Measurements from ENCODE around the gene CMTM5. TPM values are rescaled to one million over a fixed set of nuclear protein-coding genes. Genes with fewer than 3 reads are reported as not detected.

Gene CMTM5
- polyA plus RNA-seq, 1 of the 3 experiments (the other 2 are of a cell fraction), result 0.13 TPM

DNA sequence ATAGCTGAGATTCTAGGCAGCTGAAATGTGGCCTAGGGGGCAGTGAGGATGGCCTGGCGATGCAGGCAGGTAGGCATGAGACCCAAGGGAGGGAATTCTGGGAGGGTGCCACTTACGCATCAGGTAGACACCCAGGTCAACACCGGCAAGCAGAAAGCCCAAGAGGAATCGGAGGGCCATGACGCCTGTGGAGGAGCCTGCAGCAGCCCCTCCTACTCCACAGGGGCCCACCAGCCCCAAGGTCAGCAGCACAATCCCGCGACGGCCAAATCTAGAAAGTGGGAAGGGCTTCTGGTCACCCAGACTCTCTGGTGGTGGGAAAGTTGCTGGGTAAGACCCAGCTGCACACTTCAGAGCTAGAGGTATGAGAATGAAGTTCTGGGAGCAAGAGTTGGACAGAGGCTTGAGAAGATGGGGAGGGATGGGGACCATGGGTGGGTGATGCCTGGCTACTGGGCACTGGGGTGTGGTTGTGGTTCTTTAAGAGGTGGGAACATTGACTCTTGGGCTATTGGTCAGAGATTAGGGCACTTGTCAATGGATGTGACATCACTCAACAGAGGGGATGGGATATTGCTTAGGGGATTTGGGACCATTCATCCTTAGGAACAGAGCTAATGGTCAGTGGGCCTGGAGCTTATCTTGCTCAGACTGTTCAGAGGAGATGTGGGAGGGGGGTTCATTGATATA, 27.5 kb upstream of the CMTM5 start:
- DNase-seq, result no peak
- H4K20me1 ChIP-seq (ENCODE audit: insufficient read depth), result no peaks in the 10 kb centered on the region
- no peak overlapping the region for H3K9ac ChIP-seq
- CTCF ChIA-PET, result interaction anchor here (1.0 to 1.8 kb wide), 4 partner anchors 11 to 48 kb away, joined by 3 to 9 read pairs (median 5); no protein-coding TSS in a partner anchor
- H3K79me2 ChIP-seq (ENCODE audit: insufficient read depth), result no peaks in the 10 kb centered on the region
- no peak overlapping the region for H3K27ac ChIP-seq (ENCODE audit: low read depth in 2 of 2, low read length in 1 of 2)
- H3K9me3 ChIP-seq, result no peaks in the 10 kb centered on the region
- no peak overlapping the region for H2AFZ ChIP-seq (ENCODE audit: low read depth)
- TF ChIP-seq, protein P1, sequence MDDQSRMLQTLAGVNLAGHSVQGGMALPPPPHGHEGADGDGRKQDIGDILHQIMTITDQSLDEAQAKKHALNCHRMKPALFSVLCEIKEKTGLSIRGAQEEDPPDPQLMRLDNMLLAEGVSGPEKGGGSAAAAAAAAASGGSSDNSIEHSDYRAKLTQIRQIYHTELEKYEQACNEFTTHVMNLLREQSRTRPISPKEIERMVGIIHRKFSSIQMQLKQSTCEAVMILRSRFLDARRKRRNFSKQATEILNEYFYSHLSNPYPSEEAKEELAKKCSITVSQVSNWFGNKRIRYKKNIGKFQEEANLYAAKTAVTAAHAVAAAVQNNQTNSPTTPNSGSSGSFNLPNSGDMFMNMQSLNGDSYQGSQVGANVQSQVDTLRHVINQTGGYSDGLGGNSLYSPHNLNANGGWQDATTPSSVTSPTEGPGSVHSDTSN (IDR thresholded peaks at IDR 0.05), result no peak
- TF ChIP-seq SMC3 (IDR thresholded peaks at IDR 0.05; ENCODE audit: low read depth, low read length), result no peak
- no peak for TF ChIP-seq TEAD4 (IDR thresholded peaks at IDR 0.05; ENCODE audit: borderline replicate concordance, insufficient read depth)
- TF ChIP-seq RCOR1 (IDR thresholded peaks at IDR 0.05; ENCODE audit: low read length), result no peak
- TF ChIP-seq, protein P2, sequence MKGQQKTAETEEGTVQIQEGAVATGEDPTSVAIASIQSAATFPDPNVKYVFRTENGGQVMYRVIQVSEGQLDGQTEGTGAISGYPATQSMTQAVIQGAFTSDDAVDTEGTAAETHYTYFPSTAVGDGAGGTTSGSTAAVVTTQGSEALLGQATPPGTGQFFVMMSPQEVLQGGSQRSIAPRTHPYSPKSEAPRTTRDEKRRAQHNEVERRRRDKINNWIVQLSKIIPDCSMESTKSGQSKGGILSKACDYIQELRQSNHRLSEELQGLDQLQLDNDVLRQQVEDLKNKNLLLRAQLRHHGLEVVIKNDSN (IDR thresholded peaks at IDR 0.05; ENCODE audit: borderline replicate concordance, low read depth), result no peak
- no peak for TF ChIP-seq NRF1 (IDR thresholded peaks at IDR 0.05; ENCODE audit: low read depth, low read length)
- TF ChIP-seq, protein P3, sequence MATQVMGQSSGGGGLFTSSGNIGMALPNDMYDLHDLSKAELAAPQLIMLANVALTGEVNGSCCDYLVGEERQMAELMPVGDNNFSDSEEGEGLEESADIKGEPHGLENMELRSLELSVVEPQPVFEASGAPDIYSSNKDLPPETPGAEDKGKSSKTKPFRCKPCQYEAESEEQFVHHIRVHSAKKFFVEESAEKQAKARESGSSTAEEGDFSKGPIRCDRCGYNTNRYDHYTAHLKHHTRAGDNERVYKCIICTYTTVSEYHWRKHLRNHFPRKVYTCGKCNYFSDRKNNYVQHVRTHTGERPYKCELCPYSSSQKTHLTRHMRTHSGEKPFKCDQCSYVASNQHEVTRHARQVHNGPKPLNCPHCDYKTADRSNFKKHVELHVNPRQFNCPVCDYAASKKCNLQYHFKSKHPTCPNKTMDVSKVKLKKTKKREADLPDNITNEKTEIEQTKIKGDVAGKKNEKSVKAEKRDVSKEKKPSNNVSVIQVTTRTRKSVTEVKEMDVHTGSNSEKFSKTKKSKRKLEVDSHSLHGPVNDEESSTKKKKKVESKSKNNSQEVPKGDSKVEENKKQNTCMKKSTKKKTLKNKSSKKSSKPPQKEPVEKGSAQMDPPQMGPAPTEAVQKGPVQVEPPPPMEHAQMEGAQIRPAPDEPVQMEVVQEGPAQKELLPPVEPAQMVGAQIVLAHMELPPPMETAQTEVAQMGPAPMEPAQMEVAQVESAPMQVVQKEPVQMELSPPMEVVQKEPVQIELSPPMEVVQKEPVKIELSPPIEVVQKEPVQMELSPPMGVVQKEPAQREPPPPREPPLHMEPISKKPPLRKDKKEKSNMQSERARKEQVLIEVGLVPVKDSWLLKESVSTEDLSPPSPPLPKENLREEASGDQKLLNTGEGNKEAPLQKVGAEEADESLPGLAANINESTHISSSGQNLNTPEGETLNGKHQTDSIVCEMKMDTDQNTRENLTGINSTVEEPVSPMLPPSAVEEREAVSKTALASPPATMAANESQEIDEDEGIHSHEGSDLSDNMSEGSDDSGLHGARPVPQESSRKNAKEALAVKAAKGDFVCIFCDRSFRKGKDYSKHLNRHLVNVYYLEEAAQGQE (IDR thresholded peaks at IDR 0.05; ENCODE audit: low read depth, low read length), result no peak
- TF ChIP-seq RAD21 (IDR thresholded peaks at IDR 0.05; ENCODE audit: low read length), result no peak
- no peak for TF ChIP-seq CHD2 (IDR thresholded peaks at IDR 0.05; ENCODE audit: low read length, partially characterized antibody)
- no peak for TF ChIP-seq GATA2 (CRISPR knock-in tag; IDR thresholded peaks at IDR 0.05)
- no peak for TF ChIP-seq POLR2AphosphoS5 (IDR thresholded peaks at IDR 0.05; ENCODE audit: low read depth, low read length)
- no peak for TF ChIP-seq NFIC (IDR thresholded peaks at IDR 0.05; ENCODE audit: borderline replicate concordance)
- TF ChIP-seq GABPA (IDR thresholded peaks at IDR 0.05; ENCODE audit: low read depth), result no peak
- no peak for TF ChIP-seq FOXJ3 (CRISPR knock-in tag; IDR thresholded peaks at IDR 0.05)
- TF ChIP-seq, protein P4, sequence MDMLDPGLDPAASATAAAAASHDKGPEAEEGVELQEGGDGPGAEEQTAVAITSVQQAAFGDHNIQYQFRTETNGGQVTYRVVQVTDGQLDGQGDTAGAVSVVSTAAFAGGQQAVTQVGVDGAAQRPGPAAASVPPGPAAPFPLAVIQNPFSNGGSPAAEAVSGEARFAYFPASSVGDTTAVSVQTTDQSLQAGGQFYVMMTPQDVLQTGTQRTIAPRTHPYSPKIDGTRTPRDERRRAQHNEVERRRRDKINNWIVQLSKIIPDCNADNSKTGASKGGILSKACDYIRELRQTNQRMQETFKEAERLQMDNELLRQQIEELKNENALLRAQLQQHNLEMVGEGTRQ (IDR thresholded peaks at IDR 0.05; ENCODE audit: borderline replicate concordance, low read depth, low read length), result no peak
- H3K9me2 ChIP-seq, result no peaks in the 10 kb centered on the region
- no peaks in the 10 kb centered on the region for H3F3A ChIP-seq (replicated peaks; ENCODE audit: insufficient read depth)
- H3K27me3 ChIP-seq (ENCODE audit: insufficient read depth), result no peaks in the 10 kb centered on the region
- peaks cover 0 to 12% of the 10 kb centered on the region in 2 experiments; a peak in 1 of 4 replicates for H3K4me1 ChIP-seq (ENCODE audit: control insufficient read depth in 1 of 2, insufficient read depth in 2 of 2, low read depth in 1 of 2, low read length in 1 of 2)
- peaks cover 0 to 2% of the 10 kb centered on the region in 2 experiments for H3K36me3 ChIP-seq (replicated peaks in 1 of 2; ENCODE audit: control insufficient read depth in 1 of 2, insufficient read depth in 2 of 2, low read length in 1 of 2)
- H3K4me3 ChIP-seq (ENCODE audit: low read depth in 2 of 2, low read length in 1 of 2), result no peak overlapping the region
- H3K4me2 ChIP-seq, result no peak overlapping the region
- WGBS (ENCODE audit: low lambda C conversion rate), result 93% methylated on average over 3 of the region's 8 CpGs
- POLR2A ChIA-PET, result interaction anchor here (1.2 kb wide), 1 partner anchor 16 kb away, joined by 3 read pairs; the partner anchor contains the start of gene EFS
